NCI-H2171 (cell line): Measurements from ENCODE around the gene CYP4F12.
"Not testable (repeated sequence)": the region's sequence is repeated elsewhere in the genome, so short reads cannot be mapped to it uniquely, and the experiment has no call there.

Experiments used
- DNase-seq: peaks from one replicate; lab custom pipeline; 2025; lab: John Stamatoyannopoulos, UW

The CYP4F12 gene

DNA sequence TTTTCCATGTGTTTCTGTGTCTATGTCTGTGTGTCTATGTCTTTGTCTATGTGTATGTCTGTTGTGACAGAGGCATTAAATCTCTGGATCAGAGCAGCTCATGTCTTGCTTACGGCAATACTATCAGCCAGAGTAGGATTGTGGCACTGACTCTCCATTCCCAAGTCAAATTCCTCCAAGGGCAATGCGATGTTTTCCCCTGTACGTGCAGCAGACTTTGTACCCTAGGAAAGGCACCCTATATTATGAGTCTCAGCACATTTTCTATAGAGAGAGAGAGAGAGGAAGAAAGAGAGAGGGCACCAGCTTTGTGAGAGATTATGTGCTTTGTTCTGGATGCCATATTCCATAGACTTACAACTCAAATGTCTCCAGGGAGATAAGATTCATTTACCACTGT lies 21.1 kb upstream of the CYP4F12 start:
- DNase-seq, result no peak

DNA sequence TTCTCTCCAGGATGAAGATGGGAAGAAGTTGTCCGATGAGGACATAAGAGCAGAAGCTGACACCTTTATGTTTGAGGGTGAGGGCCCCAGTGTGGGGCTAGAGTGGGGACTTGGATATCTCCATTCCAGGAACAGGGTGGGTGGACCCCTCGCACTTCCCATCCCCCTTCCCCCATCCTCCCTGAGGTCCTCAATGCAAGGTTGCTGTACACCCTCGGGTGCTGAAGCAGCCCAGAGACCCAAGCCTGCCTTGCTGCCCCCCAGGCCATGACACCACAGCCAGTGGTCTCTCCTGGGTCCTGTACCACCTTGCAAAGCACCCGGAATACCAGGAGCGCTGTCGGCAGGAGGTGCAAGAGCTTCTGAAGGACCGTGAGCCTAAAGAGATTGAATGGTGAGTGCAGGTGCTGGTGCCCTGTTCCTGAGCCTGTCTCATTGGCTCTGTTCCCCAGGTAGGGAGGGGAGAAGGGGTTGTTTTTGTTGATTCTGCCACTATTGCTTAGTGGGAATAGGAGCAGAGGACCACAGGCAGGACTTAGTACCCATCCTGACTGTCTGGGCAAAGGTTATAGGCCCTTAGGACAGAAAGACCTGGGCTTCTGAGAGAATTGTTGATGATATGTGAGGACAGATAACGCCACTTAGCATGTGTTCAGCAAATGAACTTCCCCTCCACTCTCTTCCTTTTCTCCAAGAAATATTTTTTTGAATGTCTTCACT lies 20.2 kb upstream of the CYP4F12 start:
- DNase-seq, result no peak

GRCh38 chr19:15656467-15656866 lies 16.4 kb upstream of the CYP4F12 start:
- no peak for DNase-seq

DNA sequence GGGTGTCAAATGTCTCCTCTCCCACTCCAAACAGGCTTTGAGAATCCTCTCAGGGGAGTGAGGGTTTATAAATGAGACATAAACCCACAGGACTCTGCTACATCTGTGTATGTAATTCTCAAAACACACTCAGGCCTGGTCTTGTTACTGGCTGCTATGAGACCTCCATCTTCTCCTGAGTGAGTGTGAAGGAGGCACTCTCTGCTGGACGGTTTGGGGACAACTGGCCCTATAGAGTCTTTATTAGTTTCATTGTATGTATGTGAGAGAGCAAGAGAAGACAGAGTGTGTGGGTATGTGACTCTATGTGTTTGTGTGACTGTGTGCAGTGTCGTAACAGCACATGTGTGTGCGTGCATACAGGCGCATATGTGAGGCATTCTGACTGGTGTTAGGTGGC lies 9.6 kb upstream of the CYP4F12 start:
- DNase-seq, result no peak

- no peak for DNase-seq
Measured at GRCh38 chr19:15666186-15666585, 6.7 kb upstream of the CYP4F12 start.

GRCh38 chr19:15666883-15667282 lies 6.0 kb upstream of the CYP4F12 start:
- no peak for DNase-seq

DNA sequence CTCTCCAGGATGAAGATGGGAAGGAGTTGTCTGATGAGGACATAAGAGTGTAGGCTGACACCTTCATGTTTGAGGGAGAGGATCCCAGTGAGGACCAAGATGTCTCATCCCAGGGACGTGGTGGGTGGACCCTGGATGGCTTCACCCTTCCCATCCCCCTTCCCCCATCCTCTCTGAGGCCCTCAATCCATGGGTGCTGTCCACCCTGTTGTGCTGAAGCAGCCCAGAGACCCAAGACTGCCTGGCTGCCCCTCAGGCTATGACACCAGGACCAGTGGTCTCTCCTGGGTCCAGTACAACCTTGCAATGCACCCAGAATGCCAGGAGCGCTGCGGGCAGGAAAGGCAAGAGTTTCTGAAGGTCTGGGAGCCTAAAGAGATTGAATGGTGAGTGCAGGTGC lies 3.4 kb upstream of the CYP4F12 start:
- DNase-seq, result no peak

- no peak for DNase-seq
Measured at GRCh38 chr19:15669891-15670290, 3.0 kb upstream of the CYP4F12 start.

GRCh38 chr19:15671237-15671821 lies 1.6 kb upstream of the CYP4F12 start:
- DNase-seq, result no peak

DNA sequence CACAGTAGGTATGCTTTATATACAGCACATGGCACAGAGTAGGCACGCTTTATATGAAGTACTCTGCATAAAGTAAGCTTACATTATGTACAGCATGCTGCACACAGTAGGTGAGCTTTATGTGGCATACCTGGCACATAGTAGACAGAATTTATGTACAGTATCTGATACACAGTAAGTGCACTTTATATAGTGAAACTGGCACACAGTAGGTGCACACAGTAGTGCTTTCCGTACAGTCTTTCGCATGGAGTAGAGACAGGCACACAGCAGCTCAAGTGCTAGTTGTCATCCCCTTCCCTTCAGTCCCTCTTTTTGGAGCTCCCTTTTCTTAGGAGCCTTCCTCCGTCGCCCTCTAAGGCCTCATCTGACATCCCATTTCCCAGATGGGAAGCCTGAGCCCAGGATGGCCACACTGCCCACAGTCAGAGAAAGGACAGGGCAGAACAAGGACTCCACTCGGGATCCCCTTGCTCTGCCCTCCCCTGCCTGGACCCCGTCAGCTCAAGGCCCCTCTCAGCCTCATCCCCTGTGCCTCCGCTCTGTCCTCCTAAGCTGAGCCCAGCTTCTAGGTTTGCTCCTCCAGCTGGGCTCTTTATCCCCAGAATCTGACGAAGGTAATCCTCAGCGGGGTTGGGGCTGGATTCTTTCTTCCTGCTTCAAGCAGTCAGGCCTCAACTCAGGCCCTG lies 852 bp upstream of the CYP4F12 start:
- DNase-seq, result no peak

DNA sequence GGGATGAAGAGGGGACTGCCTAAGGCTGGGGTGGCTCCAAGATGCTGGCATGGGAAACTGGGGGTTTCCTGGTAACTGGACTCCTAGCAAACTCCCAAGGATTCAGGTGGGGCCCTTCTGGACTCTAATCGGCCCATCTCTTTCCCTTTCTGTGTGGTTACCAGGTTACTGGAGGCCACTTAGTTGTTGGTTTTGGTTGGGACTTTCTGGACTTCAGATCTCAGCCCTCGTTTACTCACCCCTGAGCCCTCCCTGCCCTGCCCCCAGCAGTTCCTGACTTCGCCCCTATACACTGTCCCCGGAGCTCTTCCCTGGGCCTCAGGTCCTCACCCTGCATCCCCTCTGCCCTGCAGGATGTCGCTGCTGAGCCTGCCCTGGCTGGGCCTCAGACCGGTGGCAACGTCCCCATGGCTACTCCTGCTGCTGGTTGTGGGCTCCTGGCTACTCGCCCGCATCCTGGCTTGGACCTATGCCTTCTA lies 328 bp downstream of the CYP4F12 start:
- DNase-seq, result no peak

DNA sequence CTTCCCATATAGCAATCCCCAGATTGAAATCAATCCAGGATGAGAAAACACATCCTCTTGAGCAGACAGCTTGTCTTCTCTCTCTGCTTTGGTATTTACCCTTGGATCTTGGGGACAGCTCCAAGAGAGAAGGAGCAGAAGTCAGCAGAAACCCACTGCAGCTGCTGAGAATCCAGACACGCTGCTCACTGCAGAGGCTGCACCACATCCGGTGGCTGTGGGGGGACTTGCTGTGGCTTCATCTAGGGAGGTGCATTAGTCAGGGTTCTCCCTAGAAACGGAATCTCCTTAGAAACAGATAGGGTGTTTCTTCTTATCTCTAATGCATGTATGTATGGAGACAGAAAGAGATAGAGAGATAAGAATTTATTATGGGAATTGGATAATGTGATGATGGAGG lies 2.7 kb downstream of the CYP4F12 start:
- no peak for DNase-seq

GRCh38 chr19:15679089-15679488 lies 6.2 kb downstream of the CYP4F12 start:
- no peak for DNase-seq

DNA sequence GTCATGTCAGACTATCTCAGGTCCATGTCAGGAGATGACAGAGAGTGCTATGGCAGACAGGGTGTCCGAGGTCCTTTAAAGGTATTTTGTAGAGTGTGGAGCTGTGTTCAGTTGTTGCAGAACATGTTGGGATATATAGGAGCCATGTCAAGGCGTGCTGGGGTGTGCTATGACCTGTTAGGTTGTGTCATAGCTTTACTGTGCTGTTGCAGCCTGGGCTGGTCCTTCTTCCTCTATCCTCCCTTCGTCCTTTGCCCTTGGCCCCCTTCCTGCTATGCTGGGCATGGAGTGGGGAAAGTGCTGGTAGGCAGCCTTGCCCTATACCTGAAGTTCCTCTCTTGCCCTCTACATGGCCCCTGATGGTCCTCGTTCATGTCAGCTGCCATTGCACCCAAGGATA lies 7.0 kb downstream of the CYP4F12 start:
- not testable (repeated sequence) for DNase-seq

GRCh38 chr19:15680478-15681322 lies 7.8 kb downstream of the CYP4F12 start:
- no peak for DNase-seq

DNA sequence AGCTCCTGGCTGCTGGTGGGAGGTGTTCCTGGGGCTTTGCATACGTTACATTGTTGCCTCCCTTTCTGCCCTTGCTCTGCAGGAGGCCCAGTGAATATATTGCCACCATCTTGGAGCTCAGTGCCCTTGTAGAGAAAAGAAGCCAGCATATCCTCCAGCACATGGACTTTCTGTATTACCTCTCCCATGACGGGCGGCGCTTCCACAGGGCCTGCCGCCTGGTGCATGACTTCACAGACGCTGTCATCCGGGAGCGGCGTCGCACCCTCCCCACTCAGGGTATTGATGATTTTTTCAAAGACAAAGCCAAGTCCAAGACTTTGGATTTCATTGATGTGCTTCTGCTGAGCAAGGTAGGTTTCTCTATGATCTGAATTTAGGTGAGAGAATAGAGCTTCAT lies 10.5 kb downstream of the CYP4F12 start:
- DNase-seq, result no peak

GRCh38 chr19:15684828-15685227 lies 11.9 kb downstream of the CYP4F12 start:
- DNase-seq, result no peak

- no peak for DNase-seq
Measured at GRCh38 chr19:15696654-15697194, 23.8 kb downstream of the CYP4F12 start.

- DNase-seq, result peak; percentile 11
Measured at GRCh38 chr19:15701757-15702533, 29.1 kb downstream of the CYP4F12 start.

DNA sequence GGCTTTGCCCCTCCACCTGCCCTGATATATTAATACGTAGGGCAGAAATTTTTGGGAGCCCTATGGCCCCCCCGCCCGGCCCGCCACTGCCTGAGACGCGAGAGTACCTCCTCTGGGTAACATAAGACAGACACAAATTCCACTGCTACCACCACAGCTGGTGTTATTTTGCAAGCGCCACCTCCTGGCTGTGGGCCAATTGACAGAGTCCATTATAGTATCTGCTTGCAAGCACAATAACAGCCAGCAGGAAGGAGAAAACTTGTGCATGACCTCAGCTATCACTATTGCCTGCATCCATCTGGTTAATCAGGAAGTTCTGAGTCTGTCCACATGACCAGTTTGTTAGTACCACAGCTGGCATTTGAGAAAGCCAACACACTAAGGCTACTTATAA lies 29.6 kb downstream of the CYP4F12 start:
- DNase-seq, result peak; percentile 79

DNA sequence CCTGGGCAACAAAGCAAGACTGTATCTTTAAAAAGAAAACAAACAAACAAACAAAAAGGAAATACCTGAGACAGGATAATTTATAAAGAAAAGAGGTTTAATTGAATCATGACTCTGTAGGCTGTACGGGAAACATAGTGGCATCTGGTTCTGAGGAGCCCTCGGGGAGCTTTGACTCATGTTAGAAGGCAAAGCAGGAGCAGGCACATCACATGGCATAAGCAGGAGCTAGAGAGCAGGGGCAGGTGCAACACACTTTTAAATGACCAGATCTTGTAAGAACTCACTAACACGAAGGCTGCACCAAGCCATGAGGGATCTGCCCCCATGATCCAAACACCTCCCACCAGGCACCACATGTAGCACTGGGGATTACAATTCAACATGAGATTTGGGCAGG lies 41.8 kb downstream of the CYP4F12 start:
- no peak for DNase-seq
